WTC11 (cell line): Measurements from ENCODE around the gene HACE1. TPM values are rescaled to one million over a fixed set of nuclear protein-coding genes. Genes with fewer than 3 reads are reported as not detected.

Source experiments
- ATAC-seq: fragments of 200-7000 bp; cut with Tn5 transposase; 2 replicates; pipeline ENCODE4 v1.10.0; 2021; ENCODE audit warnings: mild to moderate bottlenecking, moderate library complexity
- CTCF ChIA-PET: fragments of 300-600 bp; sonication (Branson Sonifier 250); formaldehyde crosslinking; loops from one replicate; lab custom pipeline; 2021; ENCODE audit warnings: antibody characterized with exemption; lab: Charles Lee
- POLR2A ChIA-PET: fragments of 350-600 bp; sonication (Branson Sonifier 250); formaldehyde crosslinking; loops from one replicate; lab custom pipeline; 2021; ENCODE audit warnings: antibody characterized with exemption; lab: Charles Lee
- DNase-seq: peaks from one replicate; pipeline ENCODE4 v3.0.0; 2021; ENCODE audit warnings: low spot score
- H3K27ac Mint-ChIP-seq: 2 replicates; pipeline ENCODE4 v1.8.0; 2021; ENCODE audit warnings: mixed read lengths
- H3K27me3 Mint-ChIP-seq: 2 replicates; pipeline ENCODE4 v1.8.0; 2021; ENCODE audit warnings: low read depth, mild to moderate bottlenecking, moderate library complexity, mixed read lengths
- H3K36me3 Mint-ChIP-seq: 2 replicates; pipeline ENCODE4 v1.8.0; 2021; ENCODE audit warnings: mixed read lengths
- H3K4me1 Mint-ChIP-seq: 2 replicates; pipeline ENCODE4 v1.8.0; 2022; ENCODE audit warnings: mixed read lengths
- H3K4me3 Mint-ChIP-seq: 2 replicates; pipeline ENCODE4 v1.8.0; 2021; ENCODE audit warnings: mild to moderate bottlenecking, moderate library complexity, mixed read lengths
- H3K9me3 Mint-ChIP-seq: 2 replicates; pipeline ENCODE4 v1.8.0; 2021; ENCODE audit warnings: mixed read lengths
- AFF4 ChIP-seq: sonication (generic); formaldehyde crosslinking; IDR thresholded peaks from 2 replicates; pipeline ENCODE4 v1.8.1; 2023; ENCODE audit warnings: mild to moderate bottlenecking, missing genetic modification reagents, borderline replicate concordance
- ATF2 ChIP-seq: sonication (generic); formaldehyde crosslinking; IDR thresholded peaks from 2 replicates; pipeline ENCODE4 v1.8.1; 2022; ENCODE audit warnings: low read depth, missing genetic modification reagents, borderline replicate concordance
- FOXJ3 ChIP-seq: sonication (generic); formaldehyde crosslinking; IDR thresholded peaks from 2 replicates; pipeline ENCODE4 v1.9.0; 2021; ENCODE audit warnings: missing genetic modification reagents, mild to moderate bottlenecking, borderline replicate concordance
- FOXP4 ChIP-seq: sonication (generic); formaldehyde crosslinking; IDR thresholded peaks from 2 replicates; pipeline ENCODE4 v1.8.0; 2022; ENCODE audit warnings: mild to moderate bottlenecking, missing genetic modification reagents
- GRHL2 ChIP-seq: fragments of 250-450 bp; sonication (Bioruptor Pico); IDR thresholded peaks from 2 replicates; pipeline ENCODE4 v1.8.0; 2022; ENCODE audit warnings: mild to moderate bottlenecking, moderate library complexity; ENCODE audit not compliant: insufficient replicate concordance, severe bottlenecking
- IRF2 ChIP-seq: sonication (generic); formaldehyde crosslinking; IDR thresholded peaks from 2 replicates; pipeline ENCODE4 v1.8.0; 2022; ENCODE audit warnings: low read depth, missing genetic modification reagents, borderline replicate concordance
- ZBTB43 ChIP-seq: sonication (generic); formaldehyde crosslinking; IDR thresholded peaks from 2 replicates; pipeline ENCODE4 v1.8.1; 2023; ENCODE audit warnings: mild to moderate bottlenecking, missing genetic modification reagents
- ZNF232 ChIP-seq: sonication (generic); formaldehyde crosslinking; IDR thresholded peaks from 2 replicates; pipeline ENCODE4 v1.8.0; 2022; ENCODE audit warnings: mild to moderate bottlenecking, missing genetic modification reagents
- ZNF532 ChIP-seq: fragments of 250-450 bp; sonication (Bioruptor Pico); IDR thresholded peaks from 2 replicates; pipeline ENCODE4 v1.9.0; 2021; ENCODE audit warnings: mild to moderate bottlenecking, borderline replicate concordance
- total RNA-seq: library from RNA; stranded (reverse); gene quantifications from 3 replicates; pipeline ENCODE4 v1.2.3, GENCODE V29; 2021

The HACE1 gene
- total RNA-seq, 1 experiment from 2014 or later = 18.1 TPM

GRCh38 chr6:104704191-104704590 lies 155.5 kb downstream of the HACE1 start (continued):
- TF ChIP-seq ZBTB43 (no peak), FOXP4 (CRISPR knock-in tag) (no peak), ZNF232 (CRISPR knock-in tag) (no peak), ZNF532 (CRISPR knock-in tag) (no peak), ATF2 (CRISPR knock-in tag) (no peak)

- ATAC-seq (no peak), DNase-seq (no peak)
- H3K4me3 Mint-ChIP-seq = no peak overlapping the region
- no peak for TF ChIP-seq FOXP4 (CRISPR knock-in tag)
- no peak for TF ChIP-seq FOXJ3 (CRISPR knock-in tag)
- H3K4me1 Mint-ChIP-seq = peaks cover 9% of the 10 kb centered on the region; the same call in 1 of the 2 replicates
- no peaks in the 10 kb centered on the region for H3K36me3 Mint-ChIP-seq
- CTCF ChIA-PET = interaction anchor here (0.5 kb wide), 1 partner anchor 388 kb away, joined by 3 read pairs; no protein-coding TSS in a partner anchor
- H3K27me3 Mint-ChIP-seq = no peaks in the 10 kb centered on the region
- POLR2A ChIA-PET = no interaction called here
- H3K27ac Mint-ChIP-seq = no peak overlapping the region
- H3K9me3 Mint-ChIP-seq = no peaks in the 10 kb centered on the region
These were observed 157.4 kb downstream of the HACE1 start for GRCh38 chr6:104702126-104702841.

GRCh38 chr6:104700371-104701185 lies 159.1 kb downstream of the HACE1 start:
- peak overlapping the region; percentile 98 for H3K27ac Mint-ChIP-seq
- H3K4me3 Mint-ChIP-seq = no peak overlapping the region
- H3K27me3 Mint-ChIP-seq = no peaks in the 10 kb centered on the region
- ATAC-seq (no peak), DNase-seq (no peak)
- H3K36me3 Mint-ChIP-seq = no peaks in the 10 kb centered on the region
- CTCF ChIA-PET = interaction anchor here (1.0 kb wide), 1 partner anchor 11 kb away, joined by 3 read pairs; no protein-coding TSS in a partner anchor
- H3K4me1 Mint-ChIP-seq = peaks cover 9% of the 10 kb centered on the region; the same call in 1 of the 2 replicates
- no peaks in the 10 kb centered on the region for H3K9me3 Mint-ChIP-seq
- POLR2A ChIA-PET = no interaction called here
- no peak for TF ChIP-seq IRF2 (CRISPR knock-in tag)
- TF ChIP-seq GRHL2 (CRISPR knock-in tag) = no peak
- no peak for TF ChIP-seq AFF4
